CD4-positive, CD25-positive, alpha-beta regulatory T cell (primary cell): ENCODE measurements around the gene KCNK15. TPM values are rescaled to one million over a fixed set of nuclear protein-coding genes. Genes with fewer than 3 reads are reported as not detected.

Source experiments
- ATAC-seq, 2 donors: fragments of 150-1000 bp; cut with Tn5 transposase; one replicate each; pipeline ENCODE4 v1.10.0; 2021; ENCODE audit warnings: low read depth in 2 of 2, moderate number of reproducible peaks in 2 of 2, moderate library complexity in 1 of 2
- DNase-seq, 3 donors: peaks; one replicate each; pipeline versions ENCODE4 v3.0.0 to v3.0.0-alpha.2; 2012 to 2022; ENCODE audit warnings: mixed read lengths in 1 of 3
- H3K27ac ChIP-seq: one replicate; pipeline ENCODE4 v1.7.0; 2013; ENCODE audit warnings: mild to moderate bottlenecking, low read length; ENCODE audit not compliant: insufficient read depth, poor library complexity, severe bottlenecking
- H3K27me3 ChIP-seq: one replicate; pipeline ENCODE4 v1.7.0; 2013; ENCODE audit warnings: low read length; ENCODE audit not compliant: control insufficient read depth, insufficient read depth
- H3K36me3 ChIP-seq: one replicate; pipeline ENCODE4 v1.7.0; 2013; ENCODE audit warnings: mild to moderate bottlenecking, low read length, moderate library complexity; ENCODE audit not compliant: control insufficient read depth, insufficient read depth
- H3K4me1 ChIP-seq: 2 replicates; pipeline ENCODE4 v1.7.0; 2013; ENCODE audit warnings: mild to moderate bottlenecking, low read length; ENCODE audit not compliant: insufficient read depth, control insufficient read depth, poor library complexity, severe bottlenecking
- H3K4me3 ChIP-seq: one replicate; pipeline ENCODE4 v1.7.0; 2013; ENCODE audit warnings: low read depth, mild to moderate bottlenecking, low read length, moderate library complexity
- H3K9me3 ChIP-seq, 2 experiments: 1 replicate in 1 of 2; 2 replicates in 1 of 2; pipeline ENCODE4 v1.7.0; 2013; ENCODE audit warnings: low read length in 2 of 2, mild to moderate bottlenecking in 1 of 2, moderate library complexity in 1 of 2; ENCODE audit not compliant: control insufficient read depth in 2 of 2
- H3K27ac Mint-ChIP-seq, 3 donors: one replicate each; pipeline ENCODE4 v1.8.0; 2020 to 2022; ENCODE audit warnings: mild to moderate bottlenecking in 3 of 3, mixed read lengths in 3 of 3, moderate library complexity in 2 of 3
- H3K27me3 Mint-ChIP-seq: one replicate; pipeline ENCODE4 v1.8.0; 2022; ENCODE audit warnings: mild to moderate bottlenecking, mixed read lengths
- H3K36me3 Mint-ChIP-seq: one replicate; pipeline ENCODE4 v1.8.0; 2020; ENCODE audit warnings: mixed read lengths
- H3K4me1 Mint-ChIP-seq, 4 donors: one replicate each; pipeline ENCODE4 v1.8.0; 2020 to 2022; ENCODE audit warnings: mixed read lengths in 4 of 4, mild to moderate bottlenecking in 1 of 4
- H3K4me3 Mint-ChIP-seq, 4 donors: one replicate each; pipeline ENCODE4 v1.8.0; 2020 to 2022; ENCODE audit warnings: mild to moderate bottlenecking in 4 of 4, mixed read lengths in 4 of 4, moderate library complexity in 3 of 4
- H3K9me3 Mint-ChIP-seq, 7 donors: one replicate each; pipeline ENCODE4 v1.8.0; 2020 to 2022; ENCODE audit warnings: mixed read lengths in 7 of 7, mild to moderate bottlenecking in 3 of 7, moderate library complexity in 2 of 7
- polyA plus RNA-seq, 4 donors: library from polyadenylated mRNA; unstranded; fragments of 300-500 nt; fragmentation: Illumina TruSeq; gene quantifications; one replicate each; pipeline ENCODE4 v1.2.3, GENCODE V29; 2021
- total RNA-seq: library from RNA; stranded (reverse); gene quantifications from one replicate; pipeline ENCODE4 v1.2.3, GENCODE V29; 2022

KCNK15 gene
- total and polyA plus RNA-seq, 5 donors from 2014 or later, result not detected

DNA sequence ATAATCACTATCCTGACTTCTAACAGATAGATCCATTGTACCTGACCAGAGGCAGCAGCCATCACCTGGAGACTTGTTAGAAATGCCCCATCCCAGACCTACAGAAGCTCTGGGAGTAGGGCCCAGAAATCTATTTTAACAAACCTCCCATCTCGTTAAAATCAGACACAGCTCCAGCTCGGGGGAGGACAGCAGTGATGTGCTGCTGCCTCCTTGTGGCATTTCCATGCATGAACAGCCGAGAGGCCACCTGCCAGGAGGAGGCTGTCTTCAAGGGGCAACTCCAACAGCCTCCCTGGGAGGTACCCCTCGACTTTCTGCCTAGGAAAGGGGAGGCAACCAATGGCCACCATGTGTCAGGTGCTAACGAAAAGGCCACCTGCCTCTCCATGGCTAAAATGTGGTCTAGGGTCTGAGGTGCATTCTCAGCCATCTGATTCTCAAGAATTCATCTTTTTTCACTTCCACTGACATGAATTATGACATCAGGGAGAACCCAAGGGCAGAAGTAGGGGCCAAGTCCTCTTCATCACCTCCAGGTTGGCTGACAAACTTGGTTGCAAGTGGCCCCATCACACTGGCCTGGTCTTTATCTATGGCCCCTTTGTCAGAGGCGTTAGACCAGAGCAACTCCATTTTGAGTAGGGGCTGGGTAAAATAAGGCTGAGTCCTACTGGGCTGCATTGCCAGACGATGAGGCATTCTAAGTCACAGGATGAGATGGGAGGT, 12.2 kb upstream of the KCNK15 start:
- ATAC-seq (peak; percentile 63 to 64), DNase-seq (peak; percentile 35 to 60 (median 59))
- Histone ChIP-seq H3K9me3 (peaks cover 0 to 6% of the 10 kb centered on the region in 2 experiments), H3K27me3 (no peaks in the 10 kb centered on the region), H3K4me3 (no peak overlapping the region), H3K27ac (no peak overlapping the region), H3K4me1 (no peaks in the 10 kb centered on the region), H3K36me3 (no peaks in the 10 kb centered on the region)
- peaks cover 0 to 14% (median 5%) of the 10 kb centered on the region in 4 donors for H3K4me1 Mint-ChIP-seq
- H3K9me3 Mint-ChIP-seq, result peaks cover 0 to 5% (median 0%) of the 10 kb centered on the region in 7 donors
- H3K4me3 Mint-ChIP-seq, result no peak overlapping the region
- H3K27me3 Mint-ChIP-seq, result no peaks in the 10 kb centered on the region
- H3K27ac Mint-ChIP-seq, result peak overlapping the region in 1 of 3 donors; percentile 64
- no peaks in the 10 kb centered on the region for H3K36me3 Mint-ChIP-seq

DNA sequence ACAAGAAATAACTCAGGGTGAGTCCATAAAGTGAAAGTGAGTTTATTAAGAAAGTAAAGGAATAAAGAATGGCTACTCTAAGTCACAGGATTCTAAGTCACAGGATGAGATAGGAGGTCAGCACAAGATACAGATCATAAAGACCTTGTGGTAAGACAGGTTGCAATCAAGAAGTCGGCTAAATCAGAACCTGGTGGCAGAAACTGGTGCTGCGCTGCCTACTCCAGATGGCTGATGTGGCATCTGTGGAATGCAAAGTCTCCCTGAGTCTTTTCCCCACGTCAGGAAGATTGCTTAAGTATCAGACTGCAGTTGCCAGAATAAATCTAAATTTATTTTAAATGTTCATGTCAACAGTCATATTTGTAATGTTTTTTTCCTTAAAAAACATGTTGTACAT, 10.7 kb upstream of the KCNK15 start:
- H3K4me3 ChIP-seq, result no peak overlapping the region
- ATAC-seq (no peak), DNase-seq (no peak)
- Mint-ChIP-seq H3K9me3 (peaks cover 0 to 5% (median 0%) of the 10 kb centered on the region in 7 donors), H3K27ac (no peak overlapping the region), H3K36me3 (no peaks in the 10 kb centered on the region), H3K27me3 (peaks cover 4% of the 10 kb centered on the region), H3K4me1 (peaks cover 0 to 14% (median 8%) of the 10 kb centered on the region in 4 donors), H3K4me3 (no peak overlapping the region)
- no peaks in the 10 kb centered on the region for H3K36me3 ChIP-seq
- peaks cover 0 to 6% of the 10 kb centered on the region in 2 experiments for H3K9me3 ChIP-seq
- no peaks in the 10 kb centered on the region for H3K27me3 ChIP-seq
- no peak overlapping the region for H3K27ac ChIP-seq
- H3K4me1 ChIP-seq, result no peaks in the 10 kb centered on the region

DNA sequence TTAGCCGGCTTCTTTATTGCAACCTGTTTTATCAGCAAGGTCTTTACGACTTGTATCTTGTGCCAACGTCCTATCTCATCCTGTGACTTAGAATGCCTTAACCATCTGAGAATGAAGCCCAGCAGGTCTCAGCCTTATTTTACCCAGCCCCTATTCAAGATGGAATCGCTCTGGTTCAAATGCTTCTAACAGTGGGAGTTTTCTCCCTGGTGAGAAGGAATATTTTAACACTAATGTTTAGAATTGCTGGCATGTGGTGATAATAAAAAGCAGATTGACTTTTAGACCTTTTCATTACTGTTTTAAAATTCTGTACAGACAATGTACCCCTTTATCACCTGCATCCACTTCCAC, 9.9 kb upstream of the KCNK15 start:
- no peak for DNase-seq
- H3K27me3 ChIP-seq, result no peaks in the 10 kb centered on the region
- ATAC-seq, result no peak
- H3K27ac Mint-ChIP-seq, result no peak overlapping the region
- H3K4me3 ChIP-seq, result no peak overlapping the region
- peaks cover 8% of the 10 kb centered on the region for H3K27me3 Mint-ChIP-seq
- peaks cover 0 to 14% (median 8%) of the 10 kb centered on the region in 4 donors for H3K4me1 Mint-ChIP-seq
- no peaks in the 10 kb centered on the region for H3K36me3 ChIP-seq
- H3K36me3 Mint-ChIP-seq, result no peaks in the 10 kb centered on the region
- no peak overlapping the region for H3K27ac ChIP-seq
- no peak overlapping the region for H3K4me3 Mint-ChIP-seq
- peaks cover 0 to 5% (median 0%) of the 10 kb centered on the region in 7 donors for H3K9me3 Mint-ChIP-seq
- no peaks in the 10 kb centered on the region for H3K4me1 ChIP-seq
- H3K9me3 ChIP-seq, result peaks cover 0 to 6% of the 10 kb centered on the region in 2 experiments

GRCh38 chr20:44736170-44737021, 9.3 kb upstream of the KCNK15 start:
- no peaks in the 10 kb centered on the region for H3K4me1 ChIP-seq
- Mint-ChIP-seq H3K36me3 (no peaks in the 10 kb centered on the region), H3K9me3 (peaks cover 0 to 5% (median 0%) of the 10 kb centered on the region in 7 donors), H3K4me3 (peak overlapping the region in 2 of 4 donors; percentile 49 to 55), H3K27me3 (peaks cover 9% of the 10 kb centered on the region), H3K4me1 (peaks cover 0 to 14% (median 8%) of the 10 kb centered on the region in 4 donors), H3K27ac (peak overlapping the region in 1 of 3 donors; percentile 44)
- no peak overlapping the region for H3K27ac ChIP-seq
- peak in 2 of 3 donors; percentile 21 to 65 for DNase-seq
- peaks cover 2% of the 10 kb centered on the region for H3K27me3 ChIP-seq
- H3K4me3 ChIP-seq, result no peak overlapping the region
- peaks cover 0 to 6% of the 10 kb centered on the region in 2 experiments for H3K9me3 ChIP-seq
- peak; percentile 35 to 57 for ATAC-seq
- no peaks in the 10 kb centered on the region for H3K36me3 ChIP-seq

GRCh38 chr20:44737116-44737515, 8.5 kb upstream of the KCNK15 start:
- Histone ChIP-seq H3K4me3 (no peak overlapping the region), H3K4me1 (no peaks in the 10 kb centered on the region), H3K27ac (no peak overlapping the region), H3K27me3 (peaks cover 2% of the 10 kb centered on the region), H3K9me3 (peaks cover 0 to 6% of the 10 kb centered on the region in 2 experiments), H3K36me3 (no peaks in the 10 kb centered on the region)
- no peak for DNase-seq
- Mint-ChIP-seq H3K36me3 (no peaks in the 10 kb centered on the region), H3K9me3 (peaks cover 0 to 5% (median 0%) of the 10 kb centered on the region in 7 donors), H3K27me3 (peaks cover 14% of the 10 kb centered on the region), H3K27ac (peak overlapping the region in 1 of 3 donors; percentile 44), H3K4me3 (no peak overlapping the region), H3K4me1 (peaks cover 0 to 14% (median 8%) of the 10 kb centered on the region in 4 donors)
- no peak for ATAC-seq

DNA sequence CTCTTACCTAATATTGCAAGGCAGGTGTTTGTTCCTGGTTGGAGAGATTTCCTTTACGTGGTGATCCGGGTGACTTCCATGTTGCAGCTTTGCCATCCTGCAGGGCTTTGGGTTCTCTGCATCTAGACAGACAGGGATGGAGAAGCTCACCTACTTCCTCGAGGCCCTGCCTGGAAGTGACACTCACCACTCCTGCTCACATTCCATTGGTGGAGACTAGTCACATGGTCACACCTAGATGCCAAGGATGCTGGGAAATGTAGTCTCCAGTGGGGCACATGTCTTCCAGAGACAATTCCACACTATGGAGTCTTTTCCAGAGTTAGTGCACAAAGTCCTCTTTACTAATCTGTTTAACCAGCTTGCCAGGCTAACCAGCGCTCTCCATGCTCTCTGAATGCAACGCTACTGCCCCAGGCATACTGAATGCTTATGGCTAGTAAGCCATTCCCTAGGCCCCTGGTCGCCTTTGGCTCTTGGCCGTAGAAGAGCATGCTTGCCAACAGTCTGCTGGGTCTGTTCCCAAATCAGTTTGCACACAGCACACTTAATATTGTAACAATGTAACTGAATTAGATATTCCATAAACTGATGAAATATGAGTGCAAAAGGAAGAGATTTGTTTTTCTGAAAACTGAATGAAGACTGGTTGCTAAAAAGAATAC, 6.7 kb upstream of the KCNK15 start:
- DNase-seq (peak in 2 of 3 donors; percentile 34 to 69), ATAC-seq (no peak)
- Histone ChIP-seq H3K4me3 (no peak overlapping the region), H3K27ac (no peak overlapping the region), H3K36me3 (no peaks in the 10 kb centered on the region), H3K4me1 (no peaks in the 10 kb centered on the region), H3K27me3 (peaks cover 3% of the 10 kb centered on the region), H3K9me3 (peaks cover 0 to 6% of the 10 kb centered on the region in 2 experiments)
- H3K36me3 Mint-ChIP-seq, result no peaks in the 10 kb centered on the region
- no peak overlapping the region for H3K4me3 Mint-ChIP-seq
- no peak overlapping the region for H3K27ac Mint-ChIP-seq
- peaks cover 25% of the 10 kb centered on the region for H3K27me3 Mint-ChIP-seq
- peaks cover 0 to 10% (median 6%) of the 10 kb centered on the region in 4 donors for H3K4me1 Mint-ChIP-seq
- peaks cover 0 to 5% (median 0%) of the 10 kb centered on the region in 7 donors for H3K9me3 Mint-ChIP-seq

DNA sequence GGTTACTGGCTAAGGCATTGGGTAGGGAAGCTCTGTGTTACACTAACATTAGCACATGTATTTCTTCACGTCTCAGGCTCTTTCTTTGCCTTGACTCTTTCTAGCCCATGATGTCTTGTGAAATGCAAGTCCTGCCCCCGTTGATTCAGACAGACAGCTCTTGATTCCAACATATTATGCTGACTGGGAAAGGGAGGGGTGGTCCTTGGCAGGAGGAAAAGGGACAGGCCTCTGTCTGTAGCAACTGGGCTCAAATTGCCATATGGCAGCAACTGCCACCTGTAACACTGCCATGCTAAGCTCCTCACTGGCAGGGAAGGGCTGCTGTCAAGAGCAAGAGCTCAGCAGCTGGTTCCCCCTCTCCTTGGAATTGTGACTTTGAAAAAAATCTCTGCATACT, 5.7 kb upstream of the KCNK15 start:
- Mint-ChIP-seq H3K4me3 (no peak overlapping the region), H3K9me3 (peaks cover 0 to 5% (median 0%) of the 10 kb centered on the region in 7 donors), H3K27me3 (peaks cover 35% of the 10 kb centered on the region), H3K4me1 (peaks cover 0 to 12% (median 6%) of the 10 kb centered on the region in 4 donors), H3K36me3 (no peaks in the 10 kb centered on the region), H3K27ac (no peak overlapping the region)
- Histone ChIP-seq H3K27ac (no peak overlapping the region), H3K4me1 (no peaks in the 10 kb centered on the region), H3K9me3 (peaks cover 0 to 6% of the 10 kb centered on the region in 2 experiments), H3K4me3 (no peak overlapping the region), H3K36me3 (no peaks in the 10 kb centered on the region), H3K27me3 (peaks cover 5% of the 10 kb centered on the region)
- ATAC-seq (no peak), DNase-seq (no peak)
